Fibroblast of upper back skin (primary cell): ENCODE measurements around the gene PEBP1.

Source experiments
- DNase-seq: peaks from one replicate; pipeline ENCODE4 v3.0.0-alpha.2; 2013

The PEBP1 gene

DNA sequence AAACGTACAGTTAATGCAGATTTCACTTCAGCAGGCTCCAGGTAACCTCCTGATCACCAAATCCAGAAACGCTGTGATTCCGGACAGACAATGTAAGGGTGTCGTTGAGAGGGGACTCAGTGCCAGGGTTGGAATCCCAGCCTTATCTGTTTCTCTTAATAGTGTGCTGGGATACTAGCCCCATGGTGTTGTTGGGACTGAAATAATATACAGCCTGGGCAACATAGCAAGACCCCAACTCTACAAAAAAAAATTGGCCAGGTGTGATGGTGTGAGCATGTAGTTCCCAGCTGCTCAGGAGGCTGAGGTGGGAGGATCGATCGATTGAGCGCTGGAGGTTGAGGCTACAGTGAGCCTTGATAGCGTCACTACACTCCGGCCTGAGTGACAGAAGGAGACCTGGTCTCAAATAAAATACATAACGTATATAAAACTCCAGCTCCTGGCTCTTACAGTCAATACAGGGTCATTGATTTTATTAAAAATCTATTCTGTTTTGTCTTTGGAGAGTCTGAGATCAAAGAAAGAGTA, 1.3 kb downstream of the PEBP1 start:
- no peak for DNase-seq

- no peak for DNase-seq
These were observed 4.9 kb downstream of the PEBP1 start for GRCh38 chr12:118140825-118141224.

DNA sequence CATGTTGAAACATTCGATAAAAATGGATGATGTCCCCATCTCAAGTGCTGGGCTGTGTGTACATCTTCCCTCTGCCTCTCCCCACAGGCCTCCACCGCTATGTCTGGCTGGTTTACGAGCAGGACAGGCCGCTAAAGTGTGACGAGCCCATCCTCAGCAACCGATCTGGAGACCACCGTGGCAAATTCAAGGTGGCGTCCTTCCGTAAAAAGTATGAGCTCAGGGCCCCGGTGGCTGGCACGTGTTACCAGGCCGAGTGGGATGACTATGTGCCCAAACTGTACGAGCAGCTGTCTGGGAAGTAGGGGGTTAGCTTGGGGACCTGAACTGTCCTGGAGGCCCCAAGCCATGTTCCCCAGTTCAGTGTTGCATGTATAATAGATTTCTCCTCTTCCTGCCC, 8.6 kb downstream of the PEBP1 start:
- DNase-seq = no peak

GRCh38 chr12:118145113-118145797, 9.3 kb downstream of the PEBP1 start:
- no peak for DNase-seq

GRCh38 chr12:118145798-118146156, 9.9 kb downstream of the PEBP1 start:
- no peak for DNase-seq

DNA sequence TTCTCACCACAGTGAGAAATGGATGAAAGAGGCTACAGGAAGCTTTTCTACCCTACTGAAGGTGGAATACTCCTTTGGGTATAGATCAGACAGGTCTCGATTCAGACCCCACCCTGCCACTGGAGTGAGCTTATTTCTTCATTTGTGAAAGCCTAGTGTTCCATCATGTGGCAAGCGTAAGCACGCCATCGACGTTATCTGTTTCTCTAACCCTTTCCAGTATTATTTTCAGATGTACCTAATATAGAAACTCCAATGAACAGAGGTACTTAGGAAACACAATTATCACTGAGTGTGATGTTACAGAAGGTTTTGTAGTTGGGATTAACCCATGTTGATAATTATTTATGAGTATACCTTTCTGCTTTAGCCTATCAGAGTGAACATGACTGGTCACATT, 12.4 kb downstream of the PEBP1 start:
- no peak for DNase-seq

- no peak for DNase-seq
These were observed 14.7 kb downstream of the PEBP1 start for GRCh38 chr12:118150625-118151024.

DNA sequence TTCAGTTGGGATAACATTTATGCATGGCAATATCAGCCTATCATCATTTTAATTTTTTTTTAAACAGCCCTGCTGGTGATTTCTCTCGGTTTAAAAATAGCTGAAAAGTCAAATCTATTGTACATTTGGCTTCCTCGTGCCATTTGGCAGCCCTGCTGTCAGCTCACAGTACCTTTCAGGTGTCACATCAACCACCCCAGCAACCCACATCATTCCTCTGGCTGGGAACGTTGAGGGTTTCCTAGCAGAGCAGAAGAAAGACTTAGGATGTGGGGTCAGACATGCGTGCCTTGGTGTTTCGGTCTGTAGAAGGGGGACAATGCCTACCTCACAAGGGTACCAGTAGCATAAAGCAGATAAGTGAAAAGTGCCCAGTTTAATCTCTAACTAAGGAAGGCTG, 15.8 kb downstream of the PEBP1 start:
- no peak for DNase-seq

DNA sequence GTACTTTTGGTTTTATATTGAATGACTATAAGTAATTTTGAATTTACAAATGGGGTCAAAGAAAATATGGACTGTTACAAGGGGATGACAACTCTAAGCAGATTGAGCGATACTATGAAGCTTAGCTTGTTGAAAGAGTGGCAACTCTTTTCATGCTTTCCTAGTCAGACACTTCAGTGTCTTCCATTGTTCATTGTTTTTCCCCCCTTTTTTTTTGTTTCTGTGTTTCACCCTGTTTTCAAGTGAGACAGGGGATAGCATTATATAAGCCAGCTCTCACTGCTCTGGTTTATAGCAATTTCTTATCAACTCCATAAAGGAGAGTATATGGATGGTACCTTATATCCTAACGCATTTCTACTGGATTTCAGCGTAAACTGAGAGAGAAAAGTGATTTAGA, 24.6 kb downstream of the PEBP1 start:
- no peak for DNase-seq

DNA sequence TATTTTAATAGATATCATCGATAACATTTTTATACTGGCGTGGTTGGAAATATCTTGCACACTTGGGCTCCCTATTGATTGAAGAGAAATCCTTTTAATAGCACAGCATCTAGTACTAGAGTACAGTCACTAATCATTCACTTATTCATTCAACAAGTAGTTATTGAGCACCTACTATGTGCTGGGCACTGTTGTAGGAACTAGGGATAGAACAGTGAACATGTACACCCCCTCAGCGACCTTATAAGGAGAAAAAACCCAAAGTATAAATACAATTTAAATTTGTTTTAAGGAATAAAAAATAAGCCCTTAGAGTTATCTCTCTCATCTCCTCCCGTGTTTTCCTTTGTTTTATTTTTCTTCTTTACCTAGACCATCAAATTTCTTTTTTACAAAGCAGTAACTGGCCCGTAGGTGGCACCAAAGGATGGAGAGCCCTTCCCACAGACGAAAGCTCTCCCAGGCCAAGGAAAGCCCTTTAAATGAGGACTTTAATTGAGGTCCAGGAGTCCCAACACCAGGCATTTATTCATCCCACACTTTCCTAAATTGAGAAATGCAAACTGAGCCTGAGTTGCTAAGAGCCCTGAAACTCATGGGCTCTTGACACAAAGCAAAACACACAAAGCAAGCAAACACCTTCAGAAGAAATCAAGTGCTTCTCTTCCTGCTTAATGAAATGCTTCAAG, 29.0 kb downstream of the PEBP1 start:
- DNase-seq = peak; percentile 18

- DNase-seq = no peak
These were observed 31.0 kb downstream of the PEBP1 start for GRCh38 chr12:118166946-118167345.

- no peak for DNase-seq
These were observed 40.0 kb downstream of the PEBP1 start for GRCh38 chr12:118175823-118176447.

GRCh38 chr12:118183155-118183554, 47.2 kb downstream of the PEBP1 start:
- no peak for DNase-seq

GRCh38 chr12:118183711-118184110, 47.8 kb downstream of the PEBP1 start:
- DNase-seq = no peak

DNA sequence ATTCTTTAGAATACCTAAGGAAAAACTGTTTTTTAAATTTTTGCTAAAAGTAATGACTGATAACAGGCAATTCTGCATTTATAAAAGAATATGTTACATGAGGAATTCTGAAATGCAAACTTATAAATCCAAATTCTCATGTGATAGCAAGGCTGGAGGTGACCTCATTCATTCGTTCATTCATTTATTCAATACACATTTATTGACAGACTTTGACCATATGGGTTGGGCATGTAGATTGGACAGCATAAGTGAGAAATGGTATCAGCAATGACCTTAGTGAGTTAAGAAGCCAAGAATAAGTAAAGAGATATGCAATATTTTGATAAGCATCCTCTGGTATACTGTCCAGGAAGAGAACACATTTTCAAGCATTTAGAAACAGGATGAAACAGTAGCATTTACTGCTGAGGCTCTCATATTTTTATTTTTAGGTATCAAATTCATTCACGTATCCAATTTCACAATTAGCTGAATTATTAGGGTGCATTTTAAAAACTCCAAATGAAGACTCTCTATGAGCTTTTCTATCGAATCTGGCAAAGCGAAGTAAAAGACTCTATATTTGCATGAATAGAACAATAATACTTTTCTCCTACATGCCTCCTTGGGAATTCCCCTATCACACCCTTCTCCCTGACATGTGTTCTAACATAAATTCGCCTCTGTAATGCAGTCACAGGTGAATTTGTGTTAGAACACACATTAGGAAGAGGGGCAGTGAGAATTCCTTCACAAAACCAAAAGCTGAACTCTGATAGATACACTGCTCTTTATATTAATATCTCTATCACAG, 49.9 kb downstream of the PEBP1 start:
- no peak for DNase-seq

DNA sequence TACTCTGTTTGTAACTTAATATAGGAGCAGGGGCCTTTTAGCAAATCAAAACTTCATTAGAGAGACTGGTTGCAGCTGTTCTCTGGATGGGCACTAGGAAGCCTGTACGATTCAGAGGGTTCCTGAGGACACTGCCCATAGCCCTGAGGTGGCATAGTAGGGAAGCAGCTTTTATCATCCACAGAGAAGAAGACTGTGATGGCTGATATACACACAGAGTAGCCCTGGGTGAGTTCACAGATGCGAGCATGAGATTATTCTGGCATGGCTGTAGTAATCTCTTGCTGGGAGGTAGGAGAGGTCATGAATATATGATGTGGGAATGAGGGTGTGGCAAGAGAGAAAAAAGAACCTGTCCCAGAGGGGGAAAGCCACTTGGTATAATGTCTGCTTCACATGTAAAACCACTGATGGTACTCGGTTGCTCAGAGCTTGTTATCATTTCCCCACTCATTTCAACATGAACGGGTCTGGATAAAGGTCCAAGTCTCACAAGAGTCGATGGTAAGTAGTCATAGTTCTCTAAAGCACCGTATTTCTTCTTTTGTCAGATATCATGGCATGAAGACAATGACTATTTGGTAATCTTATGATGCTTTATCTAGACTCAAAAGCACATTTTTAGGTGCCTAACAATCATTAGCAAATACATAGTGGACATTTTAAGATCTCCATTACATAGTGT, 52.0 kb downstream of the PEBP1 start:
- DNase-seq = no peak

GRCh38 chr12:118188690-118189371, 52.9 kb downstream of the PEBP1 start:
- peak; percentile 63 for DNase-seq

- peak; percentile 51 for DNase-seq
These were observed 53.8 kb downstream of the PEBP1 start for GRCh38 chr12:118189741-118190191.

- peak; percentile 30 for DNase-seq
These were observed 54.3 kb downstream of the PEBP1 start for GRCh38 chr12:118190266-118190665.

DNA sequence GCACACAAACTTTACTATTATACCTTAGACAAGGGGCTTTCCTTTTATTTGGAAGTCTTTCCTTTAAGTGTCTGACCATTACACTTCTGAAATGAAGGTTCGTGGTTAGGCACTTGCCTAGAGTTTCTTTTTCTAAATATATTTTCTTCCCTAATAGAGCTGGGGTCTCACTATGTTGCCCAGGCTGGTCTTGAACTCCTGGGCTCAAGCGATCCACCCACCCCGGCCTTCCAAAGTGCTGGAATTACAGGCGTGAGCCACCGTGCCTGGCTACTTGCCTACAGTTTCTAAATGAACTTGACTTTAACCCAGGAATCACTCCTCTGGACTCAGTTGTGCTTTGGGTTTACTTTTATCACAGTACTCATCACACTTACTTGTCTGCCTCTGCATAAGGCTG, 57.6 kb downstream of the PEBP1 start:
- no peak for DNase-seq

DNA sequence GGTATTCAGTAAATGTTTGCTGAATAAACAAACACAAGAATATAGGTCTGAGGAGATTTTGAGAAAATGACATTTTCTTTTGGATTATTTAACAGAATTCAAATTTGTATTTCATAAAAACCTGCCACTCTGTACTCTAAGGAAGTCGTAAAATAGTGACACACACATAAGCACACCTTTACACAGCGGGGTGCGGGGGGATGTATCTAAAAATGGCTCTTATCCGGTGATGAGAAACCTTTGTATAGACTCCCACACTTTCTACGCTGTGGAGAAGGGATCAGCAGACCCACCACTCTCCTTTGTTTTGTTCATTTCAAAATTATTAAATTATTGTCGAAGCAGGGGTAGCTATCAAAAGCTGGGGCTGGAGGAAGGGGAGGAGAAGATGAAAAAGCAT, 58.0 kb downstream of the PEBP1 start:
- DNase-seq = no peak
